SK-N-SH treated with all-trans-retinoic acid at 6 μM for 48 hours (cell line): Measurements from ENCODE around the gene CRX.

ENCODE experiments used
- ATAC-seq: fragments of 200-7000 bp; cut with Tn5 transposase; 3 replicates; pipeline ENCODE4 v1.9.1; 2020; ENCODE audit warnings: mild to moderate bottlenecking, moderate library complexity
- BACH2 ChIP-seq: fragments of 250-450 bp; sonication (Bioruptor Pico); IDR thresholded peaks from 2 replicates; pipeline ENCODE4 v1.9.0; 2021; ENCODE audit warnings: mild to moderate bottlenecking, borderline replicate concordance
- CSDC2 ChIP-seq: fragments of 250-450 bp; sonication (Bioruptor Pico); IDR thresholded peaks from 2 replicates; pipeline ENCODE4 v1.5.0; 2020; ENCODE audit warnings: mild to moderate bottlenecking, moderate library complexity
- ESRRG ChIP-seq: fragments of 250-450 bp; sonication (Bioruptor Pico); IDR thresholded peaks from 2 replicates; pipeline ENCODE4 v1.6.1; 2021; ENCODE audit warnings: mild to moderate bottlenecking
- GLIS3 ChIP-seq: fragments of 250-450 bp; sonication (Bioruptor Pico); IDR thresholded peaks from 2 replicates; pipeline ENCODE4 v1.5.0; 2020; ENCODE audit warnings: mild to moderate bottlenecking, moderate library complexity
- ISL1 ChIP-seq: fragments of 250-450 bp; sonication (Bioruptor Pico); IDR thresholded peaks from 2 replicates; pipeline ENCODE4 v2.1.2; 2022; ENCODE audit warnings: mild to moderate bottlenecking, moderate library complexity
- OSR1 ChIP-seq: fragments of 250-450 bp; sonication (Bioruptor Pico); IDR thresholded peaks from 2 replicates; pipeline ENCODE4 v1.8.0; 2022; ENCODE audit warnings: moderate library complexity, mild to moderate bottlenecking, inconsistent platforms
- PPARA ChIP-seq: fragments of 250-450 bp; sonication (Bioruptor Pico); IDR thresholded peaks from 2 replicates; pipeline ENCODE4 v1.5.0; 2020; ENCODE audit warnings: mild to moderate bottlenecking, borderline replicate concordance
- RARB ChIP-seq: fragments of 250-450 bp; sonication (Bioruptor Pico); IDR thresholded peaks from 2 replicates; pipeline ENCODE4 v1.8.0; 2021; ENCODE audit warnings: mild to moderate bottlenecking, moderate library complexity
- TCF4 ChIP-seq: fragments of 250-450 bp; sonication (Bioruptor Pico); IDR thresholded peaks from 2 replicates; pipeline ENCODE4 v1.8.0; 2021; ENCODE audit warnings: mild to moderate bottlenecking, moderate library complexity, borderline replicate concordance
- TOX ChIP-seq: fragments of 250-450 bp; sonication (Bioruptor Pico); IDR thresholded peaks from 2 replicates; pipeline ENCODE4 v1.8.0; 2021; ENCODE audit warnings: mild to moderate bottlenecking, moderate library complexity, borderline replicate concordance
- ZC3H10 ChIP-seq: fragments of 250-450 bp; sonication (Bioruptor Pico); IDR thresholded peaks from 2 replicates; pipeline ENCODE4 v1.5.1; 2021; ENCODE audit warnings: mild to moderate bottlenecking, moderate library complexity
- ZFP3 ChIP-seq: fragments of 250-450 bp; sonication (Bioruptor Pico); IDR thresholded peaks from 2 replicates; pipeline ENCODE4 v1.5.0; 2020; ENCODE audit warnings: mild to moderate bottlenecking, moderate library complexity
- ZNF565 ChIP-seq: fragments of 450-650 bp; formaldehyde crosslinking; conservative IDR thresholded peaks from 2 replicates; pipeline ENCODE4 v1.5.0; 2020; ENCODE audit warnings: low read depth, mild to moderate bottlenecking, moderate library complexity
- ZNF70 ChIP-seq: fragments of 450-650 bp; formaldehyde crosslinking; IDR thresholded peaks from 2 replicates; pipeline ENCODE4 v1.5.0; 2020; ENCODE audit warnings: mild to moderate bottlenecking, moderate library complexity
- TF ChIP-seq, protein P1 (sequence below): fragments of 250-450 bp; sonication (Bioruptor Pico); IDR thresholded peaks from 2 replicates; pipeline ENCODE4 v1.5.1; 2020; ENCODE audit warnings: low read depth, mild to moderate bottlenecking, moderate library complexity
- TF ChIP-seq, protein P2 (sequence below): fragments of 250-450 bp; sonication (Bioruptor Pico); IDR thresholded peaks from 2 replicates; pipeline ENCODE4 v1.5.1; 2021; ENCODE audit warnings: mild to moderate bottlenecking, moderate library complexity
- TF ChIP-seq, protein P3 (sequence below): fragments of 250-450 bp; sonication (Bioruptor Pico); IDR thresholded peaks from 2 replicates; pipeline ENCODE4 v1.8.0; 2020; ENCODE audit warnings: mild to moderate bottlenecking, moderate library complexity, borderline replicate concordance
- TF ChIP-seq, protein P4 (sequence below): fragments of 250-450 bp; sonication (Bioruptor Pico); IDR thresholded peaks from 2 replicates; pipeline ENCODE4 v1.5.0; 2020; ENCODE audit warnings: mild to moderate bottlenecking, moderate library complexity
- TF ChIP-seq, protein P5 (sequence below): fragments of 250-450 bp; sonication (Bioruptor Pico); IDR thresholded peaks from 2 replicates; pipeline ENCODE4 v1.8.0; 2021; ENCODE audit warnings: low read depth, mild to moderate bottlenecking, moderate library complexity, borderline replicate concordance

Gene CRX

DNA sequence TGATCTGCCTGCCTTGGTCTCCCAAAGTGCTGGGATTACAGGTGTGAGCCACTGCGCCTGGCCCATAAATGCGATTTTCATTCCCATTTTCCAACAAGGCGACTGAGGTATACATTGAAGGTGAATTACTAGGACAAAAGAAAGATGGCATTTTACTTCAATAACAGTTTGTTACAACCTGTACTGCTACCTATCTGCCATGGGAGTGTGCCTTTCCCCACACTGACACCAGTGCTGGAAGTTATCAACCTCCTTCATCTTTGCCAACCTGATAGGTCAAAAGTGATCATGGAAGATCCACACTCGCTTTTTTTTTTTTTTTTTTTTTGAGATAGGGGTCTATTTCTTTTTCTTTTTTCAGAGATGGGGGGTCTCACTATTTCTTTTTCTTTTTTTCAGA, 11.0 kb downstream of the CRX start (continued):
- TF ChIP-seq, protein P1, sequence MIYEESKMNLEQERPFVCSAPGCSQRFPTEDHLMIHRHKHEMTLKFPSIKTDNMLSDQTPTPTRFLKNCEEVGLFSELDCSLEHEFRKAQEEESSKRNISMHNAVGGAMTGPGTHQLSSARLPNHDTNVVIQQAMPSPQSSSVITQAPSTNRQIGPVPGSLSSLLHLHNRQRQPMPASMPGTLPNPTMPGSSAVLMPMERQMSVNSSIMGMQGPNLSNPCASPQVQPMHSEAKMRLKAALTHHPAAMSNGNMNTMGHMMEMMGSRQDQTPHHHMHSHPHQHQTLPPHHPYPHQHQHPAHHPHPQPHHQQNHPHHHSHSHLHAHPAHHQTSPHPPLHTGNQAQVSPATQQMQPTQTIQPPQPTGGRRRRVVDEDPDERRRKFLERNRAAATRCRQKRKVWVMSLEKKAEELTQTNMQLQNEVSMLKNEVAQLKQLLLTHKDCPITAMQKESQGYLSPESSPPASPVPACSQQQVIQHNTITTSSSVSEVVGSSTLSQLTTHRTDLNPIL (CRISPR knock-in tag), result no peak
- TF ChIP-seq ESRRG (CRISPR knock-in tag) (no peak), TCF4 (CRISPR knock-in tag) (no peak), RARB (CRISPR knock-in tag) (no peak), ISL1 (CRISPR knock-in tag) (no peak), GLIS3 (CRISPR knock-in tag) (no peak), PPARA (CRISPR knock-in tag) (no peak)
- TF ChIP-seq, protein P2, sequence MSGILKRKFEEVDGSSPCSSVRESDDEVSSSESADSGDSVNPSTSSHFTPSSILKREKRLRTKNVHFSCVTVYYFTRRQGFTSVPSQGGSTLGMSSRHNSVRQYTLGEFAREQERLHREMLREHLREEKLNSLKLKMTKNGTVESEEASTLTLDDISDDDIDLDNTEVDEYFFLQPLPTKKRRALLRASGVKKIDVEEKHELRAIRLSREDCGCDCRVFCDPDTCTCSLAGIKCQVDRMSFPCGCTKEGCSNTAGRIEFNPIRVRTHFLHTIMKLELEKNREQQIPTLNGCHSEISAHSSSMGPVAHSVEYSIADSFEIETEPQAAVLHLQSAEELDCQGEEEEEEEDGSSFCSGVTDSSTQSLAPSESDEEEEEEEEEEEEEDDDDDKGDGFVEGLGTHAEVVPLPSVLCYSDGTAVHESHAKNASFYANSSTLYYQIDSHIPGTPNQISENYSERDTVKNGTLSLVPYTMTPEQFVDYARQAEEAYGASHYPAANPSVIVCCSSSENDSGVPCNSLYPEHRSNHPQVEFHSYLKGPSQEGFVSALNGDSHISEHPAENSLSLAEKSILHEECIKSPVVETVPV (CRISPR knock-in tag), result no peak
- TF ChIP-seq, all 23 proteins: peak for 0

DNA sequence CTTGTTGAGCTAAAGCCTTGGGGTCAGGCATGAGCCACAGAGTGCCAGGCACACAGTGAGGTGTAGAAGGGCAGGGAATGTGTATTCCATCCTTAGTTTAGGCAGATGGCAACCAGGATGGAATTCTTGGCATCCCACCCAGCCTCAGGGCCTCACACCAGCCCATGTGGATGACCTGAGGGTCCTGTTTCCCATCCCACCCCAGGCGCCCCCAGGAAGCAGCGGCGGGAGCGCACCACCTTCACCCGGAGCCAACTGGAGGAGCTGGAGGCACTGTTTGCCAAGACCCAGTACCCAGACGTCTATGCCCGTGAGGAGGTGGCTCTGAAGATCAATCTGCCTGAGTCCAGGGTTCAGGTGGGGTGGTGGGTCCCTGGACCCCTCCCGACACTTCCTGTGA, 14.3 kb downstream of the CRX start:
- ATAC-seq, result no peak
- TF ChIP-seq TCF4 (CRISPR knock-in tag) (no peak), PPARA (CRISPR knock-in tag) (no peak), GLIS3 (CRISPR knock-in tag) (no peak), RARB (CRISPR knock-in tag) (no peak), ZFP3 (no peak), OSR1 (no peak), ISL1 (CRISPR knock-in tag) (no peak), ZC3H10 (CRISPR knock-in tag) (no peak), CSDC2 (no peak), ZNF565 (CRISPR knock-in tag) (no peak), BACH2 (CRISPR knock-in tag) (no peak), TOX (no peak), ZNF70 (CRISPR knock-in tag) (no peak), ESRRG (CRISPR knock-in tag) (no peak)
- TF ChIP-seq, protein P1 (CRISPR knock-in tag), result no peak
- TF ChIP-seq, protein P3, sequence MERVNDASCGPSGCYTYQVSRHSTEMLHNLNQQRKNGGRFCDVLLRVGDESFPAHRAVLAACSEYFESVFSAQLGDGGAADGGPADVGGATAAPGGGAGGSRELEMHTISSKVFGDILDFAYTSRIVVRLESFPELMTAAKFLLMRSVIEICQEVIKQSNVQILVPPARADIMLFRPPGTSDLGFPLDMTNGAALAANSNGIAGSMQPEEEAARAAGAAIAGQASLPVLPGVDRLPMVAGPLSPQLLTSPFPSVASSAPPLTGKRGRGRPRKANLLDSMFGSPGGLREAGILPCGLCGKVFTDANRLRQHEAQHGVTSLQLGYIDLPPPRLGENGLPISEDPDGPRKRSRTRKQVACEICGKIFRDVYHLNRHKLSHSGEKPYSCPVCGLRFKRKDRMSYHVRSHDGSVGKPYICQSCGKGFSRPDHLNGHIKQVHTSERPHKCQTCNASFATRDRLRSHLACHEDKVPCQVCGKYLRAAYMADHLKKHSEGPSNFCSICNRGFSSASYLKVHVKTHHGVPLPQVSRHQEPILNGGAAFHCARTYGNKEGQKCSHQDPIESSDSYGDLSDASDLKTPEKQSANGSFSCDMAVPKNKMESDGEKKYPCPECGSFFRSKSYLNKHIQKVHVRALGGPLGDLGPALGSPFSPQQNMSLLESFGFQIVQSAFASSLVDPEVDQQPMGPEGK (CRISPR knock-in tag), result no peak
- TF ChIP-seq, protein P4, sequence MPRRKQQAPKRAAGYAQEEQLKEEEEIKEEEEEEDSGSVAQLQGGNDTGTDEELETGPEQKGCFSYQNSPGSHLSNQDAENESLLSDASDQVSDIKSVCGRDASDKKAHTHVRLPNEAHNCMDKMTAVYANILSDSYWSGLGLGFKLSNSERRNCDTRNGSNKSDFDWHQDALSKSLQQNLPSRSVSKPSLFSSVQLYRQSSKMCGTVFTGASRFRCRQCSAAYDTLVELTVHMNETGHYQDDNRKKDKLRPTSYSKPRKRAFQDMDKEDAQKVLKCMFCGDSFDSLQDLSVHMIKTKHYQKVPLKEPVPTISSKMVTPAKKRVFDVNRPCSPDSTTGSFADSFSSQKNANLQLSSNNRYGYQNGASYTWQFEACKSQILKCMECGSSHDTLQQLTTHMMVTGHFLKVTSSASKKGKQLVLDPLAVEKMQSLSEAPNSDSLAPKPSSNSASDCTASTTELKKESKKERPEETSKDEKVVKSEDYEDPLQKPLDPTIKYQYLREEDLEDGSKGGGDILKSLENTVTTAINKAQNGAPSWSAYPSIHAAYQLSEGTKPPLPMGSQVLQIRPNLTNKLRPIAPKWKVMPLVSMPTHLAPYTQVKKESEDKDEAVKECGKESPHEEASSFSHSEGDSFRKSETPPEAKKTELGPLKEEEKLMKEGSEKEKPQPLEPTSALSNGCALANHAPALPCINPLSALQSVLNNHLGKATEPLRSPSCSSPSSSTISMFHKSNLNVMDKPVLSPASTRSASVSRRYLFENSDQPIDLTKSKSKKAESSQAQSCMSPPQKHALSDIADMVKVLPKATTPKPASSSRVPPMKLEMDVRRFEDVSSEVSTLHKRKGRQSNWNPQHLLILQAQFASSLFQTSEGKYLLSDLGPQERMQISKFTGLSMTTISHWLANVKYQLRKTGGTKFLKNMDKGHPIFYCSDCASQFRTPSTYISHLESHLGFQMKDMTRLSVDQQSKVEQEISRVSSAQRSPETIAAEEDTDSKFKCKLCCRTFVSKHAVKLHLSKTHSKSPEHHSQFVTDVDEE (CRISPR knock-in tag), result no peak
- TF ChIP-seq, protein P2 (CRISPR knock-in tag), result no peak
- TF ChIP-seq, protein P5, sequence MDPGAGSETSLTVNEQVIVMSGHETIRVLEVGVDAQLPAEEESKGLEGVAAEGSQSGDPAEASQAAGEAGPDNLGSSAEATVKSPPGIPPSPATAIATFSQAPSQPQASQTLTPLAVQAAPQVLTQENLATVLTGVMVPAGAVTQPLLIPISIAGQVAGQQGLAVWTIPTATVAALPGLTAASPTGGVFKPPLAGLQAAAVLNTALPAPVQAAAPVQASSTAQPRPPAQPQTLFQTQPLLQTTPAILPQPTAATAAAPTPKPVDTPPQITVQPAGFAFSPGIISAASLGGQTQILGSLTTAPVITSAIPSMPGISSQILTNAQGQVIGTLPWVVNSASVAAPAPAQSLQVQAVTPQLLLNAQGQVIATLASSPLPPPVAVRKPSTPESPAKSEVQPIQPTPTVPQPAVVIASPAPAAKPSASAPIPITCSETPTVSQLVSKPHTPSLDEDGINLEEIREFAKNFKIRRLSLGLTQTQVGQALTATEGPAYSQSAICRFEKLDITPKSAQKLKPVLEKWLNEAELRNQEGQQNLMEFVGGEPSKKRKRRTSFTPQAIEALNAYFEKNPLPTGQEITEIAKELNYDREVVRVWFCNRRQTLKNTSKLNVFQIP, result no peak
